ENCODE measurements around the gene UBL4A. TPM values are rescaled to one million over a fixed set of nuclear protein-coding genes. Genes with fewer than 3 reads are reported as not detected.

The UBL4A gene
- total and polyA plus RNA-seq, 2 of the 13 experiments (the other 11 are each of a cell fraction or from before 2014, with no cell fraction given) = 16.8 to 25.5 TPM

DNA sequence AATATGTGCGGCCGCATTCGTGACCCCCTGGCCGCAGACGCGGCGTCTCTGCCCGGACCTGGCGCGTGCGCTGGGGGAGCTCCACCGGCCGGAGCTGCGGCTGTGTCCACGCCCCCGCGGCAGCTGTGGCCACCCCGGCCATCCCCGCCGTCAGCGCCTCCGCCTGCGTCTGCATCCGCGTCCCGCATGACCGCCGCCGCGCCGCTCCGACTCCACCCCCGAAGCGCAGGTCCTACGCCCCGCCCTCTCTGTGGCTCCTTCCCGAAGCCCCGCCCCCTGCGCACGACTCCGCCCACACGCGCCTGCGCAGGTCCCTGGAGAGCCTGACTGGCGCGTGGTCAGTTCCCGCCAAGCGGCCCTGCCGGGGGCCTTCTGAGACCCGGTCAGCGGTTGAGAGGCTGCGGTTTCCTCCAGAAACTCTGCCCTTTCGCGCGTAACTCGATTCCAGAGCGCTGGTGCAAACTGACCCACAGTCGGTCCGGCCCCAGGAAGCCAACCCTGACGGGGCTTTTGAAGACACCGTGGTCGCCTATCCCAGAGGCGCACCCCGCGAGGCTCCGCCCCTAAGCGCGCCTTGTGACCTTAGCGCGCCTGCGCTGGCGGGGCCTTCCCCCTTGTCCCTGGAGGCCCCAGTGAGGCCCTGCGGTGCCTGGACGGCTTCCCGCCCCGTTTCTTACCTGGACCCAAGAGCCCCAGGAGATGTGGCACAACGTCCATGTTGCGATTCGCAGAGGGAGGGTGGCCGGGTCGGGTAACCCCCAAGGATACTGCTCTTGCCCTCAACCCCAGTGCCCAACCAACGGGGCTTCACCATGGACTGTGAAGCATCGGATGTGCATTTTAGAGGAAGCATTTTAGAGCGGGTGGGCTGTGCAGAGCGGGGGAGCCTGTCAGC is 7.4 kb downstream of the UBL4A start, which contains the start of gene LAGE3 (continued):
- TF ChIP-seq, protein P1, sequence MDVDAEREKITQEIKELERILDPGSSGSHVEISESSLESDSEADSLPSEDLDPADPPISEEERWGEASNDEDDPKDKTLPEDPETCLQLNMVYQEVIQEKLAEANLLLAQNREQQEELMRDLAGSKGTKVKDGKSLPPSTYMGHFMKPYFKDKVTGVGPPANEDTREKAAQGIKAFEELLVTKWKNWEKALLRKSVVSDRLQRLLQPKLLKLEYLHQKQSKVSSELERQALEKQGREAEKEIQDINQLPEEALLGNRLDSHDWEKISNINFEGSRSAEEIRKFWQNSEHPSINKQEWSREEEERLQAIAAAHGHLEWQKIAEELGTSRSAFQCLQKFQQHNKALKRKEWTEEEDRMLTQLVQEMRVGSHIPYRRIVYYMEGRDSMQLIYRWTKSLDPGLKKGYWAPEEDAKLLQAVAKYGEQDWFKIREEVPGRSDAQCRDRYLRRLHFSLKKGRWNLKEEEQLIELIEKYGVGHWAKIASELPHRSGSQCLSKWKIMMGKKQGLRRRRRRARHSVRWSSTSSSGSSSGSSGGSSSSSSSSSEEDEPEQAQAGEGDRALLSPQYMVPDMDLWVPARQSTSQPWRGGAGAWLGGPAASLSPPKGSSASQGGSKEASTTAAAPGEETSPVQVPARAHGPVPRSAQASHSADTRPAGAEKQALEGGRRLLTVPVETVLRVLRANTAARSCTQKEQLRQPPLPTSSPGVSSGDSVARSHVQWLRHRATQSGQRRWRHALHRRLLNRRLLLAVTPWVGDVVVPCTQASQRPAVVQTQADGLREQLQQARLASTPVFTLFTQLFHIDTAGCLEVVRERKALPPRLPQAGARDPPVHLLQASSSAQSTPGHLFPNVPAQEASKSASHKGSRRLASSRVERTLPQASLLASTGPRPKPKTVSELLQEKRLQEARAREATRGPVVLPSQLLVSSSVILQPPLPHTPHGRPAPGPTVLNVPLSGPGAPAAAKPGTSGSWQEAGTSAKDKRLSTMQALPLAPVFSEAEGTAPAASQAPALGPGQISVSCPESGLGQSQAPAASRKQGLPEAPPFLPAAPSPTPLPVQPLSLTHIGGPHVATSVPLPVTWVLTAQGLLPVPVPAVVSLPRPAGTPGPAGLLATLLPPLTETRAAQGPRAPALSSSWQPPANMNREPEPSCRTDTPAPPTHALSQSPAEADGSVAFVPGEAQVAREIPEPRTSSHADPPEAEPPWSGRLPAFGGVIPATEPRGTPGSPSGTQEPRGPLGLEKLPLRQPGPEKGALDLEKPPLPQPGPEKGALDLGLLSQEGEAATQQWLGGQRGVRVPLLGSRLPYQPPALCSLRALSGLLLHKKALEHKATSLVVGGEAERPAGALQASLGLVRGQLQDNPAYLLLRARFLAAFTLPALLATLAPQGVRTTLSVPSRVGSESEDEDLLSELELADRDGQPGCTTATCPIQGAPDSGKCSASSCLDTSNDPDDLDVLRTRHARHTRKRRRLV (CRISPR knock-in tag; IDR thresholded peaks at IDR 0.05) = no peak
- TF ChIP-seq AKAP8 (CRISPR knock-in tag; IDR thresholded peaks at IDR 0.05) (no peak), CBX1 (IDR thresholded peaks at IDR 0.05; ENCODE audit: low read depth) (no peak), ZNF44 (CRISPR knock-in tag; IDR thresholded peaks at IDR 0.05) (no peak), ZNF589 (CRISPR knock-in tag; conservative IDR thresholded peaks at IDR 0.05) (no peak), FOSL2 (CRISPR knock-in tag; IDR thresholded peaks at IDR 0.05) (no peak), MEIS1 (CRISPR knock-in tag; IDR thresholded peaks at IDR 0.05; ENCODE audit: borderline replicate concordance) (no peak), MLLT10 (CRISPR knock-in tag; IDR thresholded peaks at IDR 0.05) (no peak), ZNF619 (CRISPR knock-in tag; IDR thresholded peaks at IDR 0.05) (no peak), TFDP1 (CRISPR knock-in tag; IDR thresholded peaks at IDR 0.05; ENCODE audit: borderline replicate concordance) (peak; percentile 98), ARNT (IDR thresholded peaks at IDR 0.05) (no peak), ZSCAN31 (CRISPR knock-in tag; IDR thresholded peaks at IDR 0.05; ENCODE audit: low read depth) (no peak), ZNF468 (CRISPR knock-in tag; IDR thresholded peaks at IDR 0.05) (no peak), ZFP1 (CRISPR knock-in tag; IDR thresholded peaks at IDR 0.05) (no peak), ZFP91 (CRISPR knock-in tag; IDR thresholded peaks at IDR 0.05; ENCODE audit: borderline replicate concordance) (peak; percentile 48; the same call in 1 of the 2 replicates), ZNF766 (CRISPR knock-in tag; IDR thresholded peaks at IDR 0.05; ENCODE audit: borderline replicate concordance) (no peak), AGO2 (optimal IDR thresholded peaks at IDR 0.05; ENCODE audit: low read depth, low read length) (peak; percentile 60)
- TF ChIP-seq, protein P2, sequence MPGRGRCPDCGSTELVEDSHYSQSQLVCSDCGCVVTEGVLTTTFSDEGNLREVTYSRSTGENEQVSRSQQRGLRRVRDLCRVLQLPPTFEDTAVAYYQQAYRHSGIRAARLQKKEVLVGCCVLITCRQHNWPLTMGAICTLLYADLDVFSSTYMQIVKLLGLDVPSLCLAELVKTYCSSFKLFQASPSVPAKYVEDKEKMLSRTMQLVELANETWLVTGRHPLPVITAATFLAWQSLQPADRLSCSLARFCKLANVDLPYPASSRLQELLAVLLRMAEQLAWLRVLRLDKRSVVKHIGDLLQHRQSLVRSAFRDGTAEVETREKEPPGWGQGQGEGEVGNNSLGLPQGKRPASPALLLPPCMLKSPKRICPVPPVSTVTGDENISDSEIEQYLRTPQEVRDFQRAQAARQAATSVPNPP (CRISPR knock-in tag; IDR thresholded peaks at IDR 0.05) = no peak
